Activated naive CD8-positive, alpha-beta T cell treated with anti-CD3 and anti-CD28 coated beads, Interleukin-2, amount 10 ng/mL, durations not matched to agents 7 days and 5 days (primary cell): Measurements from ENCODE around the gene CTBP2. TPM values are rescaled to one million over a fixed set of nuclear protein-coding genes. Genes with fewer than 3 reads are reported as not detected.

Experiments
- ATAC-seq: fragments of 150-1000 bp; cut with Tn5 transposase; one replicate; pipeline ENCODE4 v1.10.0; 2021; ENCODE audit warnings: low read depth, moderate library complexity
- POLR2A ChIA-PET: fragments of 350-600 bp; sonication (Branson Sonifier 250); formaldehyde crosslinking; loops from one replicate; lab custom pipeline; 2021; ENCODE audit warnings: antibody characterized with exemption; lab: Charles Lee
- DNase-seq: peaks from one replicate; pipeline ENCODE4 v3.0.0; 2021
- H3K27ac Mint-ChIP-seq: one replicate; pipeline ENCODE4 v1.8.0; 2022; ENCODE audit warnings: mild to moderate bottlenecking, mixed read lengths
- H3K27me3 Mint-ChIP-seq: one replicate; pipeline ENCODE4 v1.8.0; 2022; ENCODE audit warnings: mild to moderate bottlenecking, moderate library complexity, mixed read lengths
- H3K36me3 Mint-ChIP-seq: one replicate; pipeline ENCODE4 v1.8.0; 2021; ENCODE audit warnings: mild to moderate bottlenecking, mixed read lengths
- H3K4me1 Mint-ChIP-seq: one replicate; pipeline ENCODE4 v1.8.0; 2021; ENCODE audit warnings: mixed read lengths
- H3K4me3 Mint-ChIP-seq: one replicate; pipeline ENCODE4 v1.8.0; 2022; ENCODE audit warnings: mild to moderate bottlenecking, moderate library complexity, mixed read lengths
- H3K9me3 Mint-ChIP-seq: one replicate; pipeline ENCODE4 v1.8.0; 2021; ENCODE audit warnings: mixed read lengths
- total RNA-seq, 2 experiments: library from RNA; stranded (reverse); gene quantifications; one replicate each; pipeline ENCODE4 v1.2.3, GENCODE V29; 2021

CTBP2 gene
- total RNA-seq, 2 experiments from 2014 or later = 0.94 to 1.6 TPM

DNA sequence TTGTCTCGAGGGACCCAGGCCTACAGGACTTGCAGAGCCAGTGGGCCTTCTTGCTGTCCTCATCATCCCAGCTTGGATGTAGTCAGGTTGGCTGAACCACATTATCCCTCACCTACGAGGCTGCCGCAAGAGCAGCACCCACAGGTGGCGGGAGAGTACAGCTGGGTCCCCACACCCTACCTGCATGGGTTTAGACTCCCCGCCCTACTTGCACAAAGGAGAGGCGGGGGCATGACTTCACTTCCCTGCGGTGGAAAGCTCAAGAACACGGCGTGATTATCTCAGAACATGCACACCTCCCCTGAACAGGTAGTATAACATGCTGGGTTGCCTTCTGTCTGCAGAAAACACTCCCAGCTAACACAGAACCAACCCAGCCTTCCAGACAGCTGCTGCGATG is 57.5 kb downstream of the CTBP2 start:
- ATAC-seq = no peak
- Mint-ChIP-seq H3K4me1 (no peaks in the 10 kb centered on the region), H3K4me3 (no peak overlapping the region), H3K27ac (no peak overlapping the region), H3K27me3 (no peaks in the 10 kb centered on the region), H3K36me3 (no peaks in the 10 kb centered on the region), H3K9me3 (no peaks in the 10 kb centered on the region)
- no peak for DNase-seq
- POLR2A ChIA-PET = no interaction called here

DNA sequence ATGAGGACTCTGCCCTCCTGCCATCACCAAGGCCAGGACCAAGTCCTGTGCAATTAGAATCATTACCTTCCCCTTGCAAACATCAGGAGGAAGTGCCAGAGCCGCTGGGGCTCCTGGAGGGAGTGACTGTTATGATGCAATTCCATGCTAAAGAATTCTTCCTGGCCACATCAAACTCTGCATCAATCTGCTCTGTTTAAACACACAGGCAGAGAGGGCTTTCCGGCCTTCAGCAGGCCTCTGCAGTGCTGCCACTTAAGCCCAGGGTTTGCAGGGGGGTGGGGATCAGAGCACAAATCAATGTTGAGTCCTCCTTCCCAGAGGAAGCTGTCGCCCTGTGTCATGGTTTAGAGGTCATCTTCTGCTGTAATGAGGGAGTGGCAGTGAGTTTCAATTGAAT is 58.1 kb downstream of the CTBP2 start:
- H3K9me3 Mint-ChIP-seq = no peaks in the 10 kb centered on the region
- no peak overlapping the region for H3K4me3 Mint-ChIP-seq
- ATAC-seq = no peak
- H3K36me3 Mint-ChIP-seq = no peaks in the 10 kb centered on the region
- no peak for DNase-seq
- no peak overlapping the region for H3K27ac Mint-ChIP-seq
- H3K27me3 Mint-ChIP-seq = no peaks in the 10 kb centered on the region
- POLR2A ChIA-PET = no interaction called here
- no peaks in the 10 kb centered on the region for H3K4me1 Mint-ChIP-seq

DNA sequence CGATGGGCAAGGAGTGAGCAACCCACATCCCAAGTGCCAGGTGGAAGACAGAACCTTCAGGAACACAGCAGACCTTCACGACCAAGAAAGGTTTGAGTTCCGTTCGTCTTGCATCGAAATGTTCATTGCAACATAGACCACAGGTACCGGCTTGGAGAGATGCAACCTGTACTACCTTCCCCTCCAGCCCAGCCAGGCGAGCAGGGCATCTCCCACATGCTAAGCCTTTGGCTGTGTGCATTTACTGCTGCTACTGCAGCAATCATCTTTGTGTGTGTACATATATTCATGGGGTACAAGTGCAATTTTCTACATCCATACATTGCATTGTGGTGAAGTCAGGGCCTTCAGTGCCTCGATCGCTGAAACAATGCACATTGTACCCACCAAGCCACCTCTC is 58.8 kb downstream of the CTBP2 start:
- ATAC-seq = no peak
- no peaks in the 10 kb centered on the region for H3K36me3 Mint-ChIP-seq
- no peak overlapping the region for H3K27ac Mint-ChIP-seq
- H3K4me3 Mint-ChIP-seq = no peak overlapping the region
- DNase-seq = no peak
- H3K27me3 Mint-ChIP-seq = no peaks in the 10 kb centered on the region
- H3K9me3 Mint-ChIP-seq = no peaks in the 10 kb centered on the region
- H3K4me1 Mint-ChIP-seq = no peaks in the 10 kb centered on the region
- POLR2A ChIA-PET = no interaction called here

DNA sequence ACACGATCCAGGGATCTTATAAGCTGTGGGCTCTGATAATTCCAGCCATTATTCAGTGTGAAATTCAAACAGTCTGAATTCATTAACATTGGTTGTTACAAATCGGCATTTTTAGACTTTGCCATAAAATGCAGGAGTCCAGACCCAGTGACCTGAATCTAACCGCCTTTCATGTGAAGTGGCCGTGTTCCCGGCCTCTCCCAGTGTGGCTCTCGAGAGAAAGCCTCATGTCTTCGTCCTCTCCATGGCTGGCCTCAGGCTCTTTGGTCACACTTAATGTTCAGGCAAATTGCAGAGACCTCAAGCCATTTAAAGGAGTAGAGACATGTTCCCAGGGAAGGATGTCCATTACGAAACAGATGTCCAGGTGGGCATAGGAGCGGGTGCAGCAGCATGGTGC is 59.3 kb downstream of the CTBP2 start:
- Mint-ChIP-seq H3K27ac (no peak overlapping the region), H3K36me3 (no peaks in the 10 kb centered on the region), H3K4me1 (no peaks in the 10 kb centered on the region), H3K27me3 (no peaks in the 10 kb centered on the region), H3K4me3 (no peak overlapping the region), H3K9me3 (no peaks in the 10 kb centered on the region)
- POLR2A ChIA-PET = no interaction called here
- DNase-seq (no peak), ATAC-seq (no peak)

DNA sequence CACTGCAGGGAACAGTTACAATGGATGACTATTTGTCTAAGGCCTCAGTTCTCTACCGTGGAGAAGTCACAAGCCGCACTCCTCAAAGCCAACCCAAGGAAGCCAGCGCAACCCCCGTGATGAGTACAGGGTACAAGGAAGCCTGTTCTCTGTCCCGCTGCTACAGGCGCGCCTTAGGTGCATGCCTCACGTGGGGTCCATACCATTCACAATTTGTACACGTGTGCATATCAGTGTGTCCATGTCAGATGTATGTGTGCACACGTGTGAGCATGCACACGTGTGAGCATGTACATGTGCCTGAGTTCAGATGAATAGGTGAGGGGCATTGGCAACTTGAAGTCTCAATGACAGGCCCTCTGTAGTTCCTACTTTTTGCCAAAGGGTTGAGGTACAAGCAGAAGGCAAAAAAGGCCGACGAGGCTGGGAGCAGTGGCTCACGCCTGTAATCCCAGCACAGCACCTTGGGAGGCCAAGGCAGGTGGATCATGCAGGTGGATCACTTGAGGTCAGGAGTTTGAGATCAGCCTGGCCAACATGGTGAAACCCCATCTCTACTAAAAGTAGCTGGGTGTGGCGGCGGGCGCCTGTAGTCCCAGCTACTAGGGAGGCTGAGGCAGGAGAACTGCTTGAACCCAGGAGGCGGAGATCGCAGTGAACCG is 62.8 kb downstream of the CTBP2 start:
- no peak overlapping the region for H3K27ac Mint-ChIP-seq
- H3K4me1 Mint-ChIP-seq = no peaks in the 10 kb centered on the region
- DNase-seq = no peak
- H3K36me3 Mint-ChIP-seq = no peaks in the 10 kb centered on the region
- no peak overlapping the region for H3K4me3 Mint-ChIP-seq
- H3K9me3 Mint-ChIP-seq = no peaks in the 10 kb centered on the region
- peaks cover 2% of the 10 kb centered on the region for H3K27me3 Mint-ChIP-seq
- POLR2A ChIA-PET = no interaction called here
- ATAC-seq = no peak

DNA sequence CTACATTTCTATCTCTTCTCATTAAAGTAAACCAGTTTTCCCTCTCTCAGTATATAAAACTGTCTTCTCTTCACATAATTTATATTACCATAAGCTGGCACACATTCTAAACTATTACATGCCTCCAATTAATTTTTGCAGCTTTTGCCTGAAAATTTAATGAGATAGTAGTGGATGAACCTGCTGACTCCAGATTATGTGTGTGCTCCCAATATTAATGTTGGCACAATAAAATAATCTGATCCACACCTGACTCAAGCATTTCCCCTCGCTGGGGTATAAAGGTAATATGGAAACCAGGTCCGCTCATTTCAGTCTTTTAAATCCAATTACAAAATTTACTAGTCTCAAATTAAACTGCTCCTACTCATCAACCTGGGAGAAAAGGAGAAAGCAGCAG is 63.4 kb downstream of the CTBP2 start:
- Mint-ChIP-seq H3K4me3 (no peak overlapping the region), H3K27me3 (peaks cover 2% of the 10 kb centered on the region), H3K4me1 (no peaks in the 10 kb centered on the region), H3K27ac (no peak overlapping the region), H3K9me3 (no peaks in the 10 kb centered on the region), H3K36me3 (no peaks in the 10 kb centered on the region)
- POLR2A ChIA-PET = no interaction called here
- DNase-seq = no peak
- no peak for ATAC-seq

DNA sequence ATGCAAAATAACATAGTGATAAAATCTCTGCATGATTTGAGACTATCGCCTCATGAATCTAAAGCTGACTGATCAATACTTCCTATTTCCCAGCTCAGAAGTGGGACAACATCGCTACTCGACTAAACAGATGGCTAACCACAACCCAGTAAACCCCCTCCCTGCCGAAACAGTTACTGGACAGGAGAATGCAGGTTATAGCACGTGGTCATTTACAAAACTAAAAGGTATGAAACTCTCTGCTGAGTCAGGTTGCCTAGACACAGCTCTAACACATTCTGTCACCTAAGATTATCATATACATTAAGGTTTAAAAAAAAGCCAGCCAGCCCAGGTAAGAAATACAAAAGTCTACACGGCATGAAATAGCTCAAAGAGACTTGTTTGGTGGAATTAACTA is 64.0 kb downstream of the CTBP2 start:
- Mint-ChIP-seq H3K27ac (no peak overlapping the region), H3K36me3 (no peaks in the 10 kb centered on the region), H3K27me3 (peaks cover 2% of the 10 kb centered on the region), H3K9me3 (no peaks in the 10 kb centered on the region), H3K4me1 (no peaks in the 10 kb centered on the region), H3K4me3 (no peak overlapping the region)
- ATAC-seq (no peak), DNase-seq (no peak)
- POLR2A ChIA-PET = no interaction called here

DNA sequence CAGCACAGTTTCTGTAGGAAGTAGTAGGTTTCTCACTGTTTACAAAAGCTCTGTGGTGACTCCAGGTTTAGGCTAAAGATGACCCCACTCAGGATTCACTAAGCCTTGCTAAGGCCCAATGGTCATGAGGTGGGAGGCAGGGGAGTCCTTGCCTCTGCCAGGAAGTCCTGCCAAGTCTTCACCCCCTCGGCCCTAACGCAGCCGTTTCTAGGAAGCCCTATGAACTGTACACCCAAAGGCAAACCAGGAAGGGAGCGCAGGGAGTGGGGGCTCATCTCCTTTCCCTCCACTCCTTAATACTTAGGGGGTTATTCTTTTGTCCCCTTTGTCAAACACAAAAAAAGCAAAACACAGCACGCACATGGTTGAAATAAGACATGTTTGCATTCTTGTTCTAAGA is 64.6 kb downstream of the CTBP2 start:
- POLR2A ChIA-PET = no interaction called here
- no peaks in the 10 kb centered on the region for H3K4me1 Mint-ChIP-seq
- no peak overlapping the region for H3K27ac Mint-ChIP-seq
- H3K36me3 Mint-ChIP-seq = no peaks in the 10 kb centered on the region
- no peaks in the 10 kb centered on the region for H3K9me3 Mint-ChIP-seq
- no peak for ATAC-seq
- DNase-seq = no peak
- H3K27me3 Mint-ChIP-seq = peaks cover 2% of the 10 kb centered on the region
- no peak overlapping the region for H3K4me3 Mint-ChIP-seq

DNA sequence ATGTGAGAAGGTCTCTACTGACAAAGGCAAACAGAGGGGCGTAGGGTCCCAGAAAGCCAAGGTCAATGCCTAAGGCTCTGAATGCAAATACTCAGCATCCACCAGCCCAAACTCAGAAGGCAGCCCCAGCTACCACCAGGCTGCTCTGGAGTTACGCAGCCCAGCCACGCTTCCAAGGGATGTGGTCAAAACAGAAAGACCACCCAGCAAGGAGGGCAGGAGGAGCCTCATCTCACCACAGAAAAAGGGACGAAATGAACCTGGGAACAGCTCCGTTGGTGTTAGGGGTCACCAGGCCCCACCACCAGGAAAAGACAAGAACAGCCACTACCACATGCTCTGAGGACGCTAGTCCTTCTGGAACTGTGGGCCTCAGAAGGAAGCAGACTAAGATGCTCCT is 65.1 kb downstream of the CTBP2 start:
- H3K36me3 Mint-ChIP-seq = no peaks in the 10 kb centered on the region
- ATAC-seq (no peak), DNase-seq (no peak)
- H3K27ac Mint-ChIP-seq = no peak overlapping the region
- no peaks in the 10 kb centered on the region for H3K4me1 Mint-ChIP-seq
- peaks cover 2% of the 10 kb centered on the region for H3K27me3 Mint-ChIP-seq
- POLR2A ChIA-PET = no interaction called here
- H3K4me3 Mint-ChIP-seq = no peak overlapping the region
- H3K9me3 Mint-ChIP-seq = no peaks in the 10 kb centered on the region

DNA sequence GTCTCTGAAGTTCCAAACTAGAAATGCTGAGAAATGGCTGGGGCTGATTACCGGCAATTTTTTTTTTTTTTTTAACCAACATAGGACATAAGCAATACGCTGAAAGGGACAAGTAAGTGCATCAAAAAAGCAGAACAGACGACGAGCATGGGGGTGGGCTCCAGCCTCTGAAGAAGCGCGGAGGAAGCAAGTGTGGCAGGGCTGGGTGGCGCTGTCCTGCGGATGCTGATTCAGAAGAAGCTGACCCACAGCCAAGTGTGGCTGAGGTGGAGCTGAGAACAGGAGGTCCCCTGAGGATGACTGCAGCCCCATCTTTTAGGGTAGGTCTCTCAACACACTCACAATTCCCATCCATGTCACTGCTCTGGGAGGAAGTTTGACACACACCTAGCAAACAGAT is 65.6 kb downstream of the CTBP2 start:
- DNase-seq = no peak
- Mint-ChIP-seq H3K27me3 (peaks cover 2% of the 10 kb centered on the region), H3K9me3 (no peaks in the 10 kb centered on the region), H3K4me1 (no peaks in the 10 kb centered on the region), H3K36me3 (no peaks in the 10 kb centered on the region), H3K4me3 (no peak overlapping the region), H3K27ac (no peak overlapping the region)
- POLR2A ChIA-PET = no interaction called here
- no peak for ATAC-seq

DNA sequence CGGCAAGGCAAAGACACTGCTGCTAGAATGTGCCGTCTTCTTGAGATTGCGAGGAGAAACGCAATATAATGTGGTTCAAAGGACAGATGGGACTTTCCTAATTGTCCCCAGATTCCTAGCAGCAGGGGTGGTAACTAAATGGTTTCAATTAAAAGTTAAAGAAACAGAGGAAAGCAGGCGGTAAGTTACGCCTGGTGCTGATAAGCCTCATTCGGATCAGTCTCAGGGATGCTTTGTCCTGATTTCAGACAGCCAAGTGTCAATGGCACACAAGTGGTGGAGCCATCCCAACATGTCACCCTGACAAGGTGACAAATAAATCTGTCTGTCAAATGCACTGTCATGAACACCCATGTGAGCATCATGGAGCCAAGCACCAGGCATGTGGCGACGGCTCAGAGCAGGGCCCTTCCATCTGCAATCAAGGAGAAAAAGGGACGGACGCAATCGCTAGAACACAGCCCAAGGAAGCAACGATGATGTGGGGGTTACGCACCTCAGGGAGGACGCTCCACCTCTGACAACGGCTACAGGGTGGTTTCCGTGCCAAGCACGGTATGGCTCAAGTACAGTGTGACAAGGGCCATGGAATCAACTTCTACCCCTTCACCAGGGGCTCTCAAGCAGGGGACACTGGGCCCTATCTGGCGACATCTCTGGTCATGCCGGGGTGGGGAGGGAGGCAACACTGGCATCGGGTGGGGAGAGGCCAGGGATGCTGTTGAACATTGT is 66.2 kb downstream of the CTBP2 start:
- Mint-ChIP-seq H3K27me3 (peaks cover 2% of the 10 kb centered on the region), H3K9me3 (no peaks in the 10 kb centered on the region), H3K36me3 (no peaks in the 10 kb centered on the region), H3K4me3 (no peak overlapping the region), H3K4me1 (no peaks in the 10 kb centered on the region), H3K27ac (no peak overlapping the region)
- ATAC-seq (no peak), DNase-seq (no peak)
- POLR2A ChIA-PET = no interaction called here

DNA sequence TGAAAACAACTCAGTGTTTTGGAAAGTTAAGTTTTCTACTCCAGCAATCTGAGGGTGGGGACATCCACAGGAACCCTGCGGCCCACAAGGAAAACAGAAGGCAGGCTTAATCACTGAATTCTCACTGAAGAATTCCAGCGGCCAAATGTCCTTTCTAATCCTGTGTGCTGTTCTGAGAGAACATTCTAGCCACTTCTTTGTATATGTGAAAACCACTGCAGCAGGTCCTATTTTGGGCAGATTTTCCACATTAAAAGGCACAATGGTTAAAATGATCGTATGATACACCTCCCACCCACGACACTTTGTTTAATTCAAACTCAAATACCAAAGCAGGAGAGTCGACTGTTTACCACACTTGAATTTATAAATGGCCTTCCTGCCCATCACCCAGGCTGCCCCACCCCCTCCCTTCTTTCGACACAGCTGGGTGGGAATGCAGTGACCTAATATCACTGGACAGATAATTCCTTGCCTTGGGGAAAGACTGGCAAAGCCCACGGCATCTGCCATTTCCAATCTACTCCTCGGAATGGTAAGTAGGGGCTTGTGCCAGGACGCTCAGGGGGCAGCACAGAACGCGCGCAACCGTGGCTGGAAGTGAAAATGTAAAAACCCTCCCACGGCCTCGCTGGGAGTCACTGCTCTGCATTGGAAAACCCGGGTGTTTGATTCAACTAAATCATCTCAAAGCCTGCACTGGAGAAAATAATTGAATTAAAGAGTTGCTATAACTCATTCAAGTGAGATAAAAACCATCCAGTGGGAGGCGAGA is 67.0 kb downstream of the CTBP2 start:
- DNase-seq (no peak), ATAC-seq (no peak)
- POLR2A ChIA-PET = no interaction called here
- H3K9me3 Mint-ChIP-seq = no peaks in the 10 kb centered on the region
- H3K4me1 Mint-ChIP-seq = no peaks in the 10 kb centered on the region
- H3K27ac Mint-ChIP-seq = no peak overlapping the region
- H3K36me3 Mint-ChIP-seq = no peaks in the 10 kb centered on the region
- peaks cover 2% of the 10 kb centered on the region for H3K27me3 Mint-ChIP-seq
- no peak overlapping the region for H3K4me3 Mint-ChIP-seq

DNA sequence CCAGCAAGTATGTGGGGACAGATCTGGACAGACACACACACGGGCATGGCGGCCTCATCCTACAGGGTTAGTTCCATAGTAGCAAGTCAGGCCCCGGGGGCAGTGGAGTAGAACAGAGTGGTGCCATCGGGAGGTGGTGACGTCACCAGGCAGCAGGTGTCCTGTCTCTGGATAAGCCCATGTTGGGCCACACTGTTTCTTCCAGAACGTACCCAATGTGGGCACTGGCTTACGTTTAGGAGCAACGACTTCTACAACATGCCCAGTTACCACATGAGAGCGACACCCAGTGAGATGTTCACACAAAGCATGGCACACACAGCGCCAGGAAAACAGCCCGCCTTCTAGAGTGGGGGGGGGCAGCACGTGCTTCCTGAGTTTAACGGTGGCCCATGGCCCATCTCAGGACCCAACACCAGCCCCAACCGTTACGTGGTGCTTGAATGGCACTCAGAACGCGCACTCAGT is 67.8 kb downstream of the CTBP2 start:
- Mint-ChIP-seq H3K9me3 (no peaks in the 10 kb centered on the region), H3K27me3 (peaks cover 2% of the 10 kb centered on the region), H3K4me1 (no peaks in the 10 kb centered on the region), H3K27ac (no peak overlapping the region), H3K4me3 (no peak overlapping the region), H3K36me3 (no peaks in the 10 kb centered on the region)
- ATAC-seq (no peak), DNase-seq (no peak)
- POLR2A ChIA-PET = no interaction called here

DNA sequence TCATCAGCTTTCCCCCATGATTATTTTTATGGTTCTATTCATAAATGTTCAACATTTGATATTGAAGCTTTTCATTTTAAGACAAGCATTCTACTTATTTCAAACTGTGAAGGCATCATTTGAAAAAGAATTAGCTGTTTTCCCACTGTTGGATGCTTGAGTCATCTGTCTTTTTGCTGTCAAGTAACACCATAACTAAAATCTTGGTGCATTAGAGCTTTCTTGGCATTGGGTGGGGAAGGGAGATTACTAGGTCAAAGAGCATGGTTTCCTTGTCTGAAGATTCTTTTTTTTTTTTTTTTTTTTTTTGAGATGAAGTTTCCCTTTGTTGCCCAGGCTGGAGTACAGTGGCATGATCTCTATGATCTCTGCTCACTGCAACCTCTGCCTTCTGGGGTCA is 68.5 kb downstream of the CTBP2 start:
- no peaks in the 10 kb centered on the region for H3K36me3 Mint-ChIP-seq
- no peaks in the 10 kb centered on the region for H3K4me1 Mint-ChIP-seq
- ATAC-seq (no peak), DNase-seq (no peak)
- peaks cover 2% of the 10 kb centered on the region for H3K27me3 Mint-ChIP-seq
- POLR2A ChIA-PET = interaction anchor here (0.7 kb wide), 1 partner anchor 599 kb away, joined by 3 read pairs; no protein-coding TSS in a partner anchor
- H3K4me3 Mint-ChIP-seq = no peak overlapping the region
- H3K9me3 Mint-ChIP-seq = no peaks in the 10 kb centered on the region
- no peak overlapping the region for H3K27ac Mint-ChIP-seq
